Endothelial cell of umbilical vein (primary cell): ENCODE measurements around the gene GRM8. TPM values are rescaled to one million over a fixed set of nuclear protein-coding genes. Genes with fewer than 3 reads are reported as not detected.

Source experiments
- BruUV-seq: library from RNA; stranded (reverse); fragments of 400-500 nt; replicated peaks from 2 replicates; lab custom pipeline; 2021; lab: Mats Ljungman, UMichigan
- CTCF ChIA-PET: fragments of 300-600, 350-600 bp; sonication (Branson Sonifier 250); formaldehyde crosslinking; loops from one replicate; lab custom pipeline; 2021; ENCODE audit warnings: antibody characterized with exemption, inconsistent platforms; lab: Charles Lee
- POLR2A ChIA-PET: fragments of 300-600, 350-600 bp; sonication (Branson Sonifier 250); formaldehyde crosslinking; loops from one replicate; lab custom pipeline; 2021; ENCODE audit warnings: antibody characterized with exemption, inconsistent platforms; lab: Charles Lee
- DNase-seq: peaks from one replicate; pipeline ENCODE4 v3.0.0-alpha.2; 2011; ENCODE audit warnings: low read depth, low spot score
- FAIRE-seq: peaks from 2 replicates; lab custom pipeline; 2011; peaks lifted over from hg19 to GRCh38; lab: Jason Lieb, UNC
- H2AFZ ChIP-seq: 2 replicates; pipeline ENCODE4 v1.6.0; 2012; ENCODE audit warnings: low read depth, low read length, control low read depth, inconsistent platforms
- H3K27ac ChIP-seq: 2 replicates; pipeline ENCODE4 v1.5.1; 2011; ENCODE audit warnings: low read depth, mild to moderate bottlenecking, control low read depth, low read length, moderate library complexity; ENCODE audit not compliant: insufficient read depth
- H3K27me3 ChIP-seq, 2 experiments: 2 replicates each; pipeline versions ENCODE4 v1.6.0 to v1.6.1; 2011; ENCODE audit warnings: low read length in 2 of 2, mixed read lengths in 1 of 2; ENCODE audit not compliant: control insufficient read depth in 2 of 2, insufficient read depth in 2 of 2
- H3K36me3 ChIP-seq, 2 experiments: 2 replicates in 1 of 2; 3 replicates in 1 of 2; pipeline ENCODE4 v1.5.1; 2011; ENCODE audit warnings: low read length in 2 of 2, mild to moderate bottlenecking in 1 of 2, moderate library complexity in 1 of 2; ENCODE audit not compliant: control insufficient read depth in 2 of 2, insufficient read depth in 2 of 2; ENCODE audit errors: extremely low read depth in 1 of 2
- H3K4me1 ChIP-seq: 3 replicates; pipeline ENCODE4 v1.5.1; 2011; ENCODE audit warnings: mild to moderate bottlenecking, low read length; ENCODE audit not compliant: control insufficient read depth, insufficient read depth; ENCODE audit errors: extremely low read depth
- H3K4me2 ChIP-seq: 2 replicates; pipeline ENCODE4 v1.6.1; 2011; ENCODE audit warnings: low read length, control low read depth, mixed read lengths; ENCODE audit not compliant: insufficient read depth
- H3K4me3 ChIP-seq, 3 experiments: fragments of 200-600 bp in 1 of 3; sonication (generic), shearing (Covaris generic) in 1 of 3; replicated peaks in 1 of 3; 2 replicates each; pipeline ENCODE4 v1.5.1; 2011 to 2016; ENCODE audit warnings: control low read depth in 3 of 3, low read length in 3 of 3, mild to moderate bottlenecking in 2 of 3, inconsistent platforms in 1 of 3, low read depth in 1 of 3, moderate library complexity in 1 of 3; ENCODE audit not compliant: insufficient read depth in 1 of 3
- H3K79me2 ChIP-seq: 2 replicates; pipeline ENCODE4 v1.6.0; 2012; ENCODE audit warnings: low read length, inconsistent platforms; ENCODE audit not compliant: control insufficient read depth, insufficient read depth
- H3K9ac ChIP-seq: replicated peaks from 2 replicates; pipeline ENCODE3; 2011; ENCODE audit warnings: low read length, control low read depth; ENCODE audit not compliant: insufficient read depth; ENCODE audit errors: extremely low read depth
- H3K9me1 ChIP-seq: replicated peaks from 3 replicates; pipeline ENCODE4 v1.6.0; 2011; ENCODE audit warnings: mild to moderate bottlenecking, low read length; ENCODE audit not compliant: control insufficient read depth, insufficient read depth; ENCODE audit errors: extremely low read depth
- H3K9me3 ChIP-seq: replicated peaks from 2 replicates; pipeline ENCODE4 v1.5.1; 2012; ENCODE audit warnings: low read length, inconsistent platforms; ENCODE audit not compliant: control insufficient read depth, insufficient read depth
- H4K20me1 ChIP-seq: replicated peaks from 2 replicates; pipeline ENCODE3; 2011; ENCODE audit warnings: mild to moderate bottlenecking, low read length; ENCODE audit not compliant: control insufficient read depth, insufficient read depth; ENCODE audit errors: extremely low read depth
- EZH2 ChIP-seq: IDR thresholded peaks from 2 replicates; pipeline ENCODE4 v1.6.1; 2012; ENCODE audit warnings: borderline replicate concordance, low read depth, mild to moderate bottlenecking, moderate library complexity, low read length, inconsistent platforms; ENCODE audit not compliant: severe bottlenecking
- FOS ChIP-seq: IDR thresholded peaks from 2 replicates; pipeline ENCODE4 v1.6.1; 2011; ENCODE audit warnings: mild to moderate bottlenecking, low read length, moderate library complexity, borderline replicate concordance; ENCODE audit not compliant: insufficient read depth
- GATA2 ChIP-seq: IDR thresholded peaks from 2 replicates; pipeline ENCODE4 v1.7.0; 2011; ENCODE audit warnings: low read depth, mild to moderate bottlenecking, moderate library complexity, mixed read lengths, low read length; ENCODE audit not compliant: insufficient read length, insufficient read depth
- JUN ChIP-seq: IDR thresholded peaks from 2 replicates; pipeline ENCODE4 v1.6.1; 2011; ENCODE audit warnings: borderline replicate concordance, low read depth; ENCODE audit not compliant: insufficient read length, insufficient read depth
- MAX ChIP-seq: IDR thresholded peaks from 2 replicates; pipeline ENCODE4 v1.6.1; 2011; ENCODE audit not compliant: insufficient read depth, insufficient read length
- MYC ChIP-seq: IDR thresholded peaks from one replicate; pipeline ENCODE4 v1.6.1; 2011; ENCODE audit warnings: mild to moderate bottlenecking, low read depth, low read length
- POLR2A ChIP-seq: IDR thresholded peaks from 2 replicates; pipeline ENCODE4 v1.6.1; 2012; ENCODE audit warnings: low read depth, mild to moderate bottlenecking, control low read depth, low read length
- POLR2AphosphoS5 ChIP-seq: IDR thresholded peaks from 2 replicates; pipeline ENCODE4 v1.6.1; 2012; ENCODE audit warnings: low read depth, mild to moderate bottlenecking, control low read depth, low read length, moderate library complexity; ENCODE audit not compliant: insufficient read depth
- dilution Hi-C: fragments of 300-500 bp; cut with MboI; formaldehyde crosslinking; loops from one replicate; pipeline ENCODE4 v1.15.0; 2019; ENCODE audit warnings: low sequenced_read_pairs; ENCODE audit not compliant: extremely low pct_ligation_motif_present
- intact Hi-C: fragments of 100-400 bp; cut with micrococcal nuclease; formaldehyde crosslinking; loops from one replicate; pipeline ENCODE4 v1.10.0; 2022
- polyA plus RNA-seq, 4 experiments: library from polyadenylated mRNA; depleted of rRNA in 3 of 4; stranded (reverse) in 3 of 4; unstranded in 1 of 4; fragments of >200 nt; gene quantifications; 2 replicates each; pipeline versions ENCODE4 v1.2.1 to v1.2.3, GENCODE V29; 2011 to 2012; ENCODE audit warnings: missing spikeins in 1 of 4
- total RNA-seq: library from RNA; stranded (reverse); gene quantifications from 2 replicates; pipeline ENCODE4 v1.2.3, GENCODE V29; 2021
- TF ChIP-seq, protein P1 (sequence below), 2 donors: IDR thresholded peaks; 1 replicate in 1 of 2; 2 replicates in 1 of 2; pipeline ENCODE4 v1.5.1; 2011; ENCODE audit warnings: low read length in 2 of 2, mild to moderate bottlenecking in 2 of 2, moderate library complexity in 2 of 2, control low read depth in 1 of 2, inconsistent platforms in 1 of 2, low read depth in 1 of 2; ENCODE audit not compliant: insufficient read depth in 1 of 2; ENCODE audit errors: extremely low read depth in 1 of 2

Gene GRM8
- total and polyA plus RNA-seq, 2 donors (not counting 3 experiments of a cell fraction or from before 2014, with no cell fraction given), result not detected

- H3K36me3 ChIP-seq, result no peaks in the 10 kb centered on the region
- H4K20me1 ChIP-seq, result no peaks in the 10 kb centered on the region
- FAIRE-seq (no peak), DNase-seq (no peak)
- H3K79me2 ChIP-seq, result no peaks in the 10 kb centered on the region
- no peak for TF ChIP-seq MYC
- H3K4me3 ChIP-seq, result no peak overlapping the region
- H3K9ac ChIP-seq, result no peak overlapping the region
- CTCF ChIA-PET, result no interaction called here
- BruUV-seq, result no TSS peak
- no peak overlapping the region for H2AFZ ChIP-seq
- H3K27ac ChIP-seq, result no peak overlapping the region
- H3K4me1 ChIP-seq, result no peaks in the 10 kb centered on the region
- intact Hi-C loops (no loop called here), dilution Hi-C loops (no loop called here)
- H3K4me2 ChIP-seq, result no peak overlapping the region
- H3K9me3 ChIP-seq, result no peaks in the 10 kb centered on the region
- H3K27me3 ChIP-seq, result no peaks in the 10 kb centered on the region
- H3K9me1 ChIP-seq, result no peaks in the 10 kb centered on the region
- POLR2A ChIA-PET, result no interaction called here
Observed at GRCh38 chr7:126972571-126972970, 280.2 kb downstream of the GRM8 start.

DNA sequence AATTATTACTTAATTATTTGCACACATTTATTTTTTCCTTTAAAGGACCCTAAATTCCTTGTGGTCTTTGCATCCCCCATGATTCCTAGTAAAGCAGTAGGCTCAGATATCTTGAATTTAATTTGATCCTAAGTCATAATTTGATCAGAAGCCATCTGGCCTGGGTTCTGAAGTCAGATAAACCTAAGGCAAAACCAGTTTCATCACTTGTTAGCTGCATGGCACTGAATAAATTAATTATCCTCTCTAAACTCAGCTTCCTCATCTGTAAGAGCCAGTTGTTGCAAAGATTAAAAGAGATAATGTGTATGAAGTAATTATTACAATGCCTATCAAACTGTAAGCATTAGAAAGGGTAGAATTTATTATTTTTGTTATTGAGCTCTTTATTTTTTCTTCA, 293.1 kb downstream of the GRM8 start:
- H3K9me1 ChIP-seq, result no peaks in the 10 kb centered on the region
- DNase-seq, result no peak
- FAIRE-seq, result no peak
- no peaks in the 10 kb centered on the region for H3K27me3 ChIP-seq
- H3K79me2 ChIP-seq, result no peaks in the 10 kb centered on the region
- H3K9me3 ChIP-seq, result no peaks in the 10 kb centered on the region
- H4K20me1 ChIP-seq, result no peaks in the 10 kb centered on the region
- no peak overlapping the region for H3K9ac ChIP-seq
- ChIA-PET CTCF (no interaction called here), POLR2A (no interaction called here)
- TF ChIP-seq FOS (no peak), POLR2A (no peak), MYC (no peak), POLR2AphosphoS5 (no peak), GATA2 (no peak), MAX (no peak), EZH2 (no peak), JUN (no peak)
- TF ChIP-seq, protein P1, sequence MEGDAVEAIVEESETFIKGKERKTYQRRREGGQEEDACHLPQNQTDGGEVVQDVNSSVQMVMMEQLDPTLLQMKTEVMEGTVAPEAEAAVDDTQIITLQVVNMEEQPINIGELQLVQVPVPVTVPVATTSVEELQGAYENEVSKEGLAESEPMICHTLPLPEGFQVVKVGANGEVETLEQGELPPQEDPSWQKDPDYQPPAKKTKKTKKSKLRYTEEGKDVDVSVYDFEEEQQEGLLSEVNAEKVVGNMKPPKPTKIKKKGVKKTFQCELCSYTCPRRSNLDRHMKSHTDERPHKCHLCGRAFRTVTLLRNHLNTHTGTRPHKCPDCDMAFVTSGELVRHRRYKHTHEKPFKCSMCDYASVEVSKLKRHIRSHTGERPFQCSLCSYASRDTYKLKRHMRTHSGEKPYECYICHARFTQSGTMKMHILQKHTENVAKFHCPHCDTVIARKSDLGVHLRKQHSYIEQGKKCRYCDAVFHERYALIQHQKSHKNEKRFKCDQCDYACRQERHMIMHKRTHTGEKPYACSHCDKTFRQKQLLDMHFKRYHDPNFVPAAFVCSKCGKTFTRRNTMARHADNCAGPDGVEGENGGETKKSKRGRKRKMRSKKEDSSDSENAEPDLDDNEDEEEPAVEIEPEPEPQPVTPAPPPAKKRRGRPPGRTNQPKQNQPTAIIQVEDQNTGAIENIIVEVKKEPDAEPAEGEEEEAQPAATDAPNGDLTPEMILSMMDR (IDR thresholded peaks at IDR 0.05; ENCODE audit: extremely low read depth in 1 of 2, insufficient read depth in 1 of 2, low read depth in 1 of 2, low read length in 2 of 2), result no peak
- no peak overlapping the region for H3K27ac ChIP-seq
- no peaks in the 10 kb centered on the region for H3K36me3 ChIP-seq
- intact Hi-C loops, result no loop called here
- H2AFZ ChIP-seq, result no peak overlapping the region
- dilution Hi-C loops, result no loop called here
- BruUV-seq, result no TSS peak
- no peaks in the 10 kb centered on the region for H3K4me1 ChIP-seq
- no peak overlapping the region for H3K4me3 ChIP-seq
- no peak overlapping the region for H3K4me2 ChIP-seq
